WERI-Rb-1 (cell line): ENCODE data around the gene ADGRL3.

Experiments used
- DNase-seq: peaks from one replicate; pipeline ENCODE4 v3.0.0-alpha.2; 2020
- H3K27ac ChIP-seq: fragments of 250-450 bp; sonication (Bioruptor Pico); 2 replicates; pipeline ENCODE4 v1.5.1; 2020; ENCODE audit warnings: mild to moderate bottlenecking, moderate library complexity
- H3K27me3 ChIP-seq: fragments of 250-450 bp; sonication (Bioruptor Pico); 2 replicates; pipeline ENCODE4 v1.5.1; 2021; ENCODE audit warnings: mild to moderate bottlenecking, low read depth, moderate library complexity; ENCODE audit not compliant: insufficient read depth, severe bottlenecking
- H3K36me3 ChIP-seq: fragments of 250-450 bp; sonication (Bioruptor Pico); 2 replicates; pipeline ENCODE4 v1.5.1; 2020; ENCODE audit warnings: mild to moderate bottlenecking, moderate library complexity
- H3K4me3 ChIP-seq: 2 replicates; pipeline ENCODE4 v1.5.1; 2011; ENCODE audit warnings: low read depth, mild to moderate bottlenecking, control low read depth, low read length
- H3K9me3 ChIP-seq: fragments of 250-450 bp; sonication (Bioruptor Pico); 2 replicates; pipeline ENCODE4 v1.5.1; 2021; ENCODE audit warnings: mild to moderate bottlenecking, moderate library complexity; ENCODE audit not compliant: severe bottlenecking
- TF ChIP-seq, protein P1 (sequence below): IDR thresholded peaks from 2 replicates; pipeline ENCODE4 v1.5.1; 2011; ENCODE audit warnings: low read depth, mild to moderate bottlenecking, control low read depth, inconsistent platforms, low read length

The ADGRL3 gene

DNA sequence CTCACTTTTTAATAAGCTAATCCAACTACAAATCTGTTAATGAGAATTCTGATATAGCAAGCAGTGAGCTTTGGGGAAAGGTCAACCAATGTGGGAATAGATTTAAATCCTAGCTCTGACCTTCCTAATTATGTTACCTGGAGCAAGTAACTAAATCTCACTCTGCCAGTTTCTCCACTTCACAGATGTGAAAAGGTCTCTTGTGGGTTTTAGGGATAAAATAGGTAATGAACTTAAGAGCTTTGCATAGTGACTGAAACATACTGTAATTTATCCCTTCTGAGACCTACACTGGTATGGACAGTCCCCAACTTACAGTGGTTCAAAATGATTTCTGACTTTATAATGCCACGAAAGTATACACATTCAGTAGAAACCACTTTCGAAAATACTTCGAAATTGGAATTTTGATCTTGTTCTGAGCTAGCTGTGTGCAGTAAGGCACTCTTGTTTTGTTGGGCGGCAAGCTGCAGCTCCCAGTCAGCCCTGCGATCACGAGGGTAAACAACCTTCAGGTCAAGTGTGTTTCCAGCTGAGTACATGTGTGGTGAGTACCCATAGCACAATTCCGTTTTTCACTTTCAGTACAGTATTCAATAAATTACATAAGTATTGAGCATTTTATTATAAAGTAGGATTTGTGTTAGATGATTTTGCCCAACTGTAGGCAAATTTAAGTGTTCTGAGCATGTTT lies 93.7 kb downstream of the ADGRL3 start:
- Histone ChIP-seq H3K27ac (no peak overlapping the region), H3K4me3 (no peak overlapping the region), H3K36me3 (no peaks in the 10 kb centered on the region), H3K9me3 (no peaks in the 10 kb centered on the region), H3K27me3 (no peaks in the 10 kb centered on the region)
- TF ChIP-seq, protein P1, sequence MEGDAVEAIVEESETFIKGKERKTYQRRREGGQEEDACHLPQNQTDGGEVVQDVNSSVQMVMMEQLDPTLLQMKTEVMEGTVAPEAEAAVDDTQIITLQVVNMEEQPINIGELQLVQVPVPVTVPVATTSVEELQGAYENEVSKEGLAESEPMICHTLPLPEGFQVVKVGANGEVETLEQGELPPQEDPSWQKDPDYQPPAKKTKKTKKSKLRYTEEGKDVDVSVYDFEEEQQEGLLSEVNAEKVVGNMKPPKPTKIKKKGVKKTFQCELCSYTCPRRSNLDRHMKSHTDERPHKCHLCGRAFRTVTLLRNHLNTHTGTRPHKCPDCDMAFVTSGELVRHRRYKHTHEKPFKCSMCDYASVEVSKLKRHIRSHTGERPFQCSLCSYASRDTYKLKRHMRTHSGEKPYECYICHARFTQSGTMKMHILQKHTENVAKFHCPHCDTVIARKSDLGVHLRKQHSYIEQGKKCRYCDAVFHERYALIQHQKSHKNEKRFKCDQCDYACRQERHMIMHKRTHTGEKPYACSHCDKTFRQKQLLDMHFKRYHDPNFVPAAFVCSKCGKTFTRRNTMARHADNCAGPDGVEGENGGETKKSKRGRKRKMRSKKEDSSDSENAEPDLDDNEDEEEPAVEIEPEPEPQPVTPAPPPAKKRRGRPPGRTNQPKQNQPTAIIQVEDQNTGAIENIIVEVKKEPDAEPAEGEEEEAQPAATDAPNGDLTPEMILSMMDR, result no peak
- no peak for DNase-seq

DNA sequence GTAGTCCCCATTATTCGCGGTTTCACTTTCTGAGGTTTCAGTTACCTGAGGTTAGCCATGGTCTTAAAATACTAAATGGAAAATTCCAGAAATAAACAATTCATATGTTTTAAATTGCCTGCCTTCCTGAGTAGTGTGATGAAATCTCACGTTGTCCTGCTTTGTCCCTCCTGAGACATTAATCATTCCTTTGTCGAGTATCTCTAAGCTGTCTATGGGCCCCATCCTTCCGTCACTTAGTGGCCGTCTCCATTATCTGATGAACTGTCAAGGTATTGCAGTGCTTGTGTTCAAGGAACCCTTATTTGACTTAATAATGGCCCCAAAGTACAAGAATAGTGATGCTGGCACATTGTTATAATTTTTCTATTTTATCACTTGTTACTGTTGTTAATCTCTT lies 94.8 kb downstream of the ADGRL3 start:
- Histone ChIP-seq H3K27me3 (no peaks in the 10 kb centered on the region), H3K36me3 (no peaks in the 10 kb centered on the region), H3K4me3 (no peak overlapping the region), H3K9me3 (no peaks in the 10 kb centered on the region), H3K27ac (no peak overlapping the region)
- no peak for DNase-seq
- TF ChIP-seq, protein P1, result no peak

- Histone ChIP-seq H3K27ac (no peak overlapping the region), H3K27me3 (no peaks in the 10 kb centered on the region), H3K4me3 (no peak overlapping the region), H3K9me3 (no peaks in the 10 kb centered on the region), H3K36me3 (no peaks in the 10 kb centered on the region)
- TF ChIP-seq, protein P1, result no peak
- DNase-seq, result no peak
These were observed 96.0 kb downstream of the ADGRL3 start for GRCh38 chr4:61296144-61296543.

GRCh38 chr4:61298178-61298740 lies 98.1 kb downstream of the ADGRL3 start:
- no peaks in the 10 kb centered on the region for H3K36me3 ChIP-seq
- no peak overlapping the region for H3K27ac ChIP-seq

GRCh38 chr4:61299316-61299715 lies 99.2 kb downstream of the ADGRL3 start:
- Histone ChIP-seq H3K4me3 (no peak overlapping the region), H3K27me3 (no peaks in the 10 kb centered on the region), H3K9me3 (no peaks in the 10 kb centered on the region), H3K36me3 (no peaks in the 10 kb centered on the region), H3K27ac (no peak overlapping the region)
- TF ChIP-seq, protein P1, result no peak
- no peak for DNase-seq

More at GRCh38 chr4:61298178-61298740, 98.1 kb downstream of the ADGRL3 start:
- Histone ChIP-seq H3K9me3 (no peaks in the 10 kb centered on the region), H3K4me3 (no peak overlapping the region), H3K27me3 (no peaks in the 10 kb centered on the region)
- DNase-seq, result no peak
- TF ChIP-seq, protein P1, result no peak
